GM12892 (cell line): Measurements from ENCODE around the gene KCTD17.

Experiments
- POLR2A ChIP-seq: IDR thresholded peaks from 2 replicates; pipeline ENCODE4 v1.6.1; 2011; ENCODE audit warnings: low read depth, low read length, control low read depth
- POLR2AphosphoS5 ChIP-seq: IDR thresholded peaks from 2 replicates; pipeline ENCODE4 v1.6.1; 2011; ENCODE audit warnings: low read depth, low read length, control low read depth

- TF ChIP-seq POLR2A (no peak), POLR2AphosphoS5 (no peak)
These were observed 40.1 kb upstream of the KCTD17 start for GRCh38 chr22:37011472-37011871.
